Transverse colon (tissue), 4 donors: ENCODE results near the gene VEGFC. TPM values are rescaled to one million over a fixed set of nuclear protein-coding genes. Genes with fewer than 3 reads are reported as not detected.

ENCODE experiments used
- DNase-seq: peaks from one replicate; pipeline ENCODE4 v3.0.0-alpha.2; 2019
- H3K27ac ChIP-seq, 4 donors: fragments of 200-600 bp; sonication (generic); 2 replicates each; pipeline ENCODE4 v1.5.1; 2016 to 2018; ENCODE audit warnings: inconsistent platforms in 4 of 4
- H3K27me3 ChIP-seq: fragments of 200-600 bp; sonication (generic); 2 replicates; pipeline ENCODE4 v1.5.1; 2017; ENCODE audit warnings: inconsistent platforms
- H3K36me3 ChIP-seq, 4 donors: fragments of 200-600 bp; sonication (generic); 2 replicates each; pipeline ENCODE4 v1.5.1; 2017 to 2019; ENCODE audit warnings: inconsistent platforms in 4 of 4
- H3K4me1 ChIP-seq, 4 donors: fragments of 200-600 bp; sonication (generic); 2 replicates each; pipeline ENCODE4 v1.5.1; 2017 to 2020; ENCODE audit warnings: inconsistent platforms in 4 of 4
- H3K4me3 ChIP-seq, 4 donors: fragments of 200-600 bp; sonication (generic); 1 replicate in 1 of 4; 2 replicates in 3 of 4; pipeline versions ENCODE4 v1.5.1 to v1.6.1; 2017 to 2019; ENCODE audit warnings: inconsistent platforms in 4 of 4
- H3K9me3 ChIP-seq, 2 donors: fragments of 200-600 bp; sonication (generic); 2 replicates each; pipeline ENCODE4 v1.5.1; 2017 to 2019; ENCODE audit warnings: inconsistent platforms in 2 of 2
- EP300 ChIP-seq: sonication (generic); formaldehyde crosslinking; IDR thresholded peaks from one replicate; pipeline ENCODE4 v1.6.1; 2017; ENCODE audit warnings: antibody characterized with exemption, low read depth
- POLR2A ChIP-seq: fragments of 450-650 bp; IDR thresholded peaks from one replicate; pipeline ENCODE4 v1.6.1; 2016; ENCODE audit warnings: antibody characterized with exemption, mild to moderate bottlenecking, moderate library complexity
- POLR2AphosphoS5 ChIP-seq, 3 donors: sonication (generic); formaldehyde crosslinking; IDR thresholded peaks; one replicate each; pipeline ENCODE4 v1.6.1; 2016; ENCODE audit warnings: antibody characterized with exemption in 3 of 3
- whole genome bisulfite sequencing, 2 donors: methylation state at CpG; one replicate each; pipeline ENCODE4 v1.1.5; 2018; ENCODE audit warnings: low coverage in 1 of 2; 5-methylcytosine and 5-hydroxymethylcytosine counted together
- in situ Hi-C, 4 donors: fragments of 200-750 bp; cut with MboI; loops; one replicate each; pipeline versions ENCODE4 v1.15.0 to v1.15.1; 2017; ENCODE audit warnings: low sequenced_read_pairs in 3 of 4, low pct_ligation_motif_present in 1 of 4, low pct_unique_long_range_greater_than_20kb in 1 of 4
- intact Hi-C: fragments of 100-400 bp; cut with DNase I; formaldehyde crosslinking; loops from one replicate; pipeline ENCODE4 v1.15.1; 2023; ENCODE audit warnings: low total_unique reads
- total RNA-seq, 4 donors: library from RNA; depleted of rRNA; stranded (reverse); fragments of >200 nt; gene quantifications; one replicate each; pipeline ENCODE4 v1.1.0, GENCODE V29; 2016
- TF ChIP-seq, protein P1 (sequence below), 5 experiments: fragments of 200-600 bp in 3 of 5; fragments of 450-650 bp in 2 of 5; sonication (generic) in 3 of 5; IDR thresholded peaks; 1 replicate in 2 of 5; 2 replicates in 3 of 5; pipeline ENCODE4 v1.5.1; 2016 to 2017; ENCODE audit warnings: antibody characterized with exemption in 5 of 5, inconsistent platforms in 3 of 5, mild to moderate bottlenecking in 2 of 5, moderate library complexity in 1 of 5

Gene VEGFC
- total RNA-seq, 4 donors from 2014 or later = 1.2 to 2.9 (median 2.2) TPM; not detected in 1

DNA sequence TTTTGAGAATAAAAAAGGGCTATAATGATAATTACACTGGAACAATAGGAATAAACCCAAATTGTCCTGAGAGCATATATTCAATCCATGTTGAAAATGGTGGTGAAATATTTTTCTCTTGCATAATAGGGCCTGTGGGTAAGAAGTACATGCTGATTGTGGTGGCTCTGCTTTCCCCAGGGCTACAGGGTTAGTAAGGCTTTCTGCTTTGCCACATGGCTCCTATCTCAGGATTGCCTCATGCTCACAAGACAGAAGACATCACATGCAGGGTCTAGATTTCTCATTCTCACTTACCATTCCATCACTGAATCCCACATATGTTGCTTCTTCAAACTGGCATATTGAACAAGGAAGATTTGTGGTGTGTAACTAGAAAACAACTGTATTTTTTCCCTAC, 12.4 kb upstream of the VEGFC start:
- in situ Hi-C loops = no loop called here

DNA sequence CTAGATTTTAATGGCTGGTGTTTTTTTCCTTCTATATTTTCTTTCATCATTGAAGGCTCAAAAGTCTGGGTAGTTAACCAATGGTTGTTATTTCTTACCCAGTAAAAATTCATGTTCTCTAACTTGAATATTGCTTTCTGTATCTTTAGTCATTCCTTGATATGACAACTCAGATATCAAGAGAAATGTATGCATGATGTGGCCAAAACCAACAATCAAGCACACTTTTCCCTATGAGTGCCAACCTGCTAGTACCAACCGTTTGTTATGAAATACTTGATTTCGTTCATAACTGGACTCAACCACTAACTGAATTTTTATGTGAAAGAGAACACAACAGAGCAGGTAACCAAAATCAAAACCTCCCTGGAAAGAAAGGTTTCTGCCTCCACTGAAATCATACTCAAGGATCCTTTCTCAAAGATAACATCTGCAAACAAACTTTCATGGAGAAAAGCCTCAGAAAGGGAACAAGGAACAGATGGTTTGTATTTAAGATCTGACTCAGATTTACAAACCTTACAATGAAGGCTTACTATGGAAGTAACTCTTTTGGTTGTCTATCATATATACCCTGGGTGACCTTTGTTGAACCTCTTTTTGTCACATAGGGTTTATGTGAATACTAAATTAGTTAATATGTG, 8.3 kb upstream of the VEGFC start:
- Histone ChIP-seq H3K27me3 (no peaks in the 10 kb centered on the region), H3K36me3 (no peaks in the 10 kb centered on the region), H3K4me1 (no peaks in the 10 kb centered on the region), H3K4me3 (no peak overlapping the region), H3K27ac (no peak overlapping the region), H3K9me3 (no peaks in the 10 kb centered on the region)
- no peak for DNase-seq
- WGBS, 2 donors = 0% methylated on average over 2 of the region's 2 CpGs
- TF ChIP-seq EP300 (no peak), POLR2AphosphoS5 (IDR thresholded peaks at IDR 0.05) (no peak), POLR2A (no peak)
- TF ChIP-seq, protein P1, sequence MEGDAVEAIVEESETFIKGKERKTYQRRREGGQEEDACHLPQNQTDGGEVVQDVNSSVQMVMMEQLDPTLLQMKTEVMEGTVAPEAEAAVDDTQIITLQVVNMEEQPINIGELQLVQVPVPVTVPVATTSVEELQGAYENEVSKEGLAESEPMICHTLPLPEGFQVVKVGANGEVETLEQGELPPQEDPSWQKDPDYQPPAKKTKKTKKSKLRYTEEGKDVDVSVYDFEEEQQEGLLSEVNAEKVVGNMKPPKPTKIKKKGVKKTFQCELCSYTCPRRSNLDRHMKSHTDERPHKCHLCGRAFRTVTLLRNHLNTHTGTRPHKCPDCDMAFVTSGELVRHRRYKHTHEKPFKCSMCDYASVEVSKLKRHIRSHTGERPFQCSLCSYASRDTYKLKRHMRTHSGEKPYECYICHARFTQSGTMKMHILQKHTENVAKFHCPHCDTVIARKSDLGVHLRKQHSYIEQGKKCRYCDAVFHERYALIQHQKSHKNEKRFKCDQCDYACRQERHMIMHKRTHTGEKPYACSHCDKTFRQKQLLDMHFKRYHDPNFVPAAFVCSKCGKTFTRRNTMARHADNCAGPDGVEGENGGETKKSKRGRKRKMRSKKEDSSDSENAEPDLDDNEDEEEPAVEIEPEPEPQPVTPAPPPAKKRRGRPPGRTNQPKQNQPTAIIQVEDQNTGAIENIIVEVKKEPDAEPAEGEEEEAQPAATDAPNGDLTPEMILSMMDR (IDR thresholded peaks at IDR 0.05) = no peak
- intact Hi-C loops = no loop called here
- in situ Hi-C loops = no loop called here

More for the DNA sequence above, 12.4 kb upstream of the VEGFC start:
- Histone ChIP-seq H3K4me3 (no peak overlapping the region), H3K9me3 (no peaks in the 10 kb centered on the region), H3K27me3 (no peaks in the 10 kb centered on the region), H3K36me3 (no peaks in the 10 kb centered on the region), H3K27ac (no peak overlapping the region), H3K4me1 (no peaks in the 10 kb centered on the region)
- TF ChIP-seq EP300 (no peak), POLR2A (no peak), POLR2AphosphoS5 (IDR thresholded peaks at IDR 0.05) (no peak)
- TF ChIP-seq, protein P1 (IDR thresholded peaks at IDR 0.05) = no peak
- no peak for DNase-seq
- intact Hi-C loops = no loop called here

DNA sequence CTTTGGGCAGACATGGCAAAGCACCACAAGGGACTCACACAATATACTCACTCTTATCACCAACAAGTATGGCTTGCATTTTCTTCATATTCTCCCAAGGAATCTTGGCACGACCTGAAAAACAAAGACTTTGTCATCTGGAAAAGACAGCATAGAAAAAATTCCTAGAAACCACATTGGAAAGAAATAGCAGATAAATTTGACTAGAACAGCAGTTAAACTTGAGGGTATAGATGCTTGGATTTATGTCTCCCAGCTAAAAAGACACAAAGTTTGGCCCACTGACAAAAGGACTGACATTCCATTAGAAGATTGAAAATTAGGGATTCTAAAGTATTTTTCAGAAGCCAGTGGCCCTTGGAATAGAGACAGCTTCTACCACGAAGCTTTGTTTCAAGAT, 6.9 kb upstream of the VEGFC start:
- H3K27me3 ChIP-seq = no peaks in the 10 kb centered on the region
- 66 to 71% methylated on average over 2 of the region's 2 CpGs for WGBS, 2 donors
- no peak for DNase-seq
- intact Hi-C loops = no loop called here
- no peaks in the 10 kb centered on the region for H3K36me3 ChIP-seq
- H3K9me3 ChIP-seq = no peaks in the 10 kb centered on the region
- TF ChIP-seq POLR2AphosphoS5 (IDR thresholded peaks at IDR 0.05) = no peak
- TF ChIP-seq POLR2A = no peak
- TF ChIP-seq, protein P1 (IDR thresholded peaks at IDR 0.05) = no peak
- in situ Hi-C loops = no loop called here
- H3K4me3 ChIP-seq = no peak overlapping the region
- no peak overlapping the region for H3K27ac ChIP-seq
- no peaks in the 10 kb centered on the region for H3K4me1 ChIP-seq

DNA sequence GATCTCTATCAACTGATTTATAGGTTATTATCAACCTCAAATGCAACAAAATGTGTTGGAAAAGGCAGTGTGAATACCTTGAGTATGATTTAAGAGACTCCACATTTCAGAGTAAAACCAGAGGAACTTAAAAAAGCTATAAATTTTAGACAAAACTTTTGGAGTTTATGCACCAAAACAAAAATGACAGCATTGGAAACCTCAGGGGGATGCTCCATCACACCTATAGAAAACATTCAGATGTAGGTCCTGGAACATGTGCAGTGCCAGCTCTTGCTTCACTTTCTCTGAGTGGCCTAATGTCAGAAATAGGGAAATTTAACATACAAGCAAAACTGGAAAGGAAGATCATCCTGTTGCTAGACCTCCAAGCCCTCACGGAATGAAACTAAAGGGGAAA, 5.8 kb upstream of the VEGFC start:
- DNase-seq = no peak
- H3K27me3 ChIP-seq = peaks cover 6% of the 10 kb centered on the region
- intact Hi-C loops = no loop called here
- H3K36me3 ChIP-seq = no peaks in the 10 kb centered on the region
- no peaks in the 10 kb centered on the region for H3K9me3 ChIP-seq
- H3K4me3 ChIP-seq = no peak overlapping the region
- TF ChIP-seq POLR2A (no peak), POLR2AphosphoS5 (IDR thresholded peaks at IDR 0.05) (no peak), EP300 (no peak)
- TF ChIP-seq, protein P1 (IDR thresholded peaks at IDR 0.05) = no peak
- H3K27ac ChIP-seq = no peak overlapping the region
- in situ Hi-C loops = no loop called here
- H3K4me1 ChIP-seq = no peaks in the 10 kb centered on the region
- WGBS, 2 donors = 77 to 91% methylated on average over 1 of the region's 1 CpG
